ENCODE data around the gene ZXDC. TPM values are rescaled to one million over a fixed set of nuclear protein-coding genes. Genes with fewer than 3 reads are reported as not detected.

Gene ZXDC
- polyA plus RNA-seq, 1 experiment, result 9.5 TPM

GRCh38 chr3:126436826-126437717, 38.6 kb downstream of the ZXDC start:
- no peak overlapping the region for H3K4me3 ChIP-seq (ENCODE audit: low read depth, low read length)
- ChIA-PET CTCF (interaction anchor here (0.5 kb wide), 1 partner anchor 48 kb away, joined by 3 read pairs; no protein-coding TSS in a partner anchor), POLR2A (no interaction called here)
- DNase-seq (ENCODE audit: low read depth, low spot score), result no peak
- TF ChIP-seq CTCF (IDR thresholded peaks at IDR 0.05; ENCODE audit: low read depth, low read length), result no peak
- no peaks in the 10 kb centered on the region; the same call in 1 of the 2 replicates for H3K9me3 ChIP-seq (ENCODE audit: control insufficient read depth, insufficient read depth, low read length)
- H3K27me3 ChIP-seq (ENCODE audit: control insufficient read depth, insufficient read depth, low read length), result no peaks in the 10 kb centered on the region
- no peak overlapping the region for H3K27ac ChIP-seq (ENCODE audit: low read depth, low read length)

- CTCF ChIA-PET, result no interaction called here
- Histone ChIP-seq H3K4me3 (ENCODE audit: low read depth, low read length) (no peak overlapping the region), H3K9me3 (ENCODE audit: control insufficient read depth, insufficient read depth, low read length) (peaks cover 3% of the 10 kb centered on the region; the same call in 1 of the 2 replicates), H3K27ac (ENCODE audit: low read depth, low read length) (no peak overlapping the region), H3K27me3 (ENCODE audit: control insufficient read depth, insufficient read depth, low read length) (no peaks in the 10 kb centered on the region)
- no peak for TF ChIP-seq CTCF (IDR thresholded peaks at IDR 0.05; ENCODE audit: low read depth, low read length)
- POLR2A ChIA-PET, result no interaction called here
- no peak for DNase-seq (ENCODE audit: low read depth, low spot score)
Measured at GRCh38 chr3:126435456-126436315, 40.0 kb downstream of the ZXDC start.

- CTCF ChIA-PET, result no interaction called here
- no peak for DNase-seq (ENCODE audit: low read depth, low spot score)
- Histone ChIP-seq H3K27ac (ENCODE audit: low read depth, low read length) (no peak overlapping the region), H3K27me3 (ENCODE audit: control insufficient read depth, insufficient read depth, low read length) (no peaks in the 10 kb centered on the region), H3K9me3 (ENCODE audit: control insufficient read depth, insufficient read depth, low read length) (peaks cover 3% of the 10 kb centered on the region; the same call in 1 of the 2 replicates), H3K4me3 (ENCODE audit: low read depth, low read length) (no peak overlapping the region)
- no peak for TF ChIP-seq CTCF (IDR thresholded peaks at IDR 0.05; ENCODE audit: low read depth, low read length)
- POLR2A ChIA-PET, result no interaction called here
Measured at GRCh38 chr3:126434931-126435411, 40.7 kb downstream of the ZXDC start.

GRCh38 chr3:126434264-126434590, 41.5 kb downstream of the ZXDC start:
- DNase-seq (ENCODE audit: low read depth, low spot score), result no peak
- Histone ChIP-seq H3K27ac (ENCODE audit: low read depth, low read length) (no peak overlapping the region), H3K9me3 (ENCODE audit: control insufficient read depth, insufficient read depth, low read length) (peaks cover 3% of the 10 kb centered on the region; the same call in 1 of the 2 replicates), H3K27me3 (ENCODE audit: control insufficient read depth, insufficient read depth, low read length) (no peaks in the 10 kb centered on the region), H3K4me3 (ENCODE audit: low read depth, low read length) (no peak overlapping the region)
- no peak for TF ChIP-seq CTCF (IDR thresholded peaks at IDR 0.05; ENCODE audit: low read depth, low read length)
- ChIA-PET CTCF (no interaction called here), POLR2A (interaction anchor here (0.6 kb wide), 1 partner anchor 350 kb away, joined by 5 read pairs; the partner anchor contains the start of gene SLC41A3)

All from AG04450 (cell line).